Osteoblast (primary cell): ENCODE results near the gene TMEM108. TPM values are rescaled to one million over a fixed set of nuclear protein-coding genes. Genes with fewer than 3 reads are reported as not detected.
A peak's percentile ranks its signal among the peaks of the same experiment; 100 is the strongest.

ENCODE experiments used
- DNase-seq: peaks from one replicate; pipeline ENCODE4 v3.0.0; 2011; ENCODE audit warnings: low spot score, mixed read lengths; ENCODE audit not compliant: insufficient read length; ENCODE audit errors: missing footprints
- H2AFZ ChIP-seq: 2 replicates; pipeline ENCODE4 v1.6.0; 2011; ENCODE audit warnings: mild to moderate bottlenecking, low read length
- H3K27ac ChIP-seq: 2 replicates; pipeline ENCODE4 v1.5.1; 2011; ENCODE audit warnings: mild to moderate bottlenecking, low read depth, low read length, moderate library complexity
- H3K27me3 ChIP-seq: 2 replicates; pipeline ENCODE4 v1.6.0; 2012; ENCODE audit warnings: mild to moderate bottlenecking, control low read depth, inconsistent platforms, low read length, moderate library complexity; ENCODE audit not compliant: insufficient read depth
- H3K36me3 ChIP-seq: 2 replicates; pipeline ENCODE4 v1.5.1; 2011; ENCODE audit warnings: mild to moderate bottlenecking, low read length, control low read depth, moderate library complexity; ENCODE audit not compliant: insufficient read depth
- H3K4me1 ChIP-seq: 2 replicates; pipeline ENCODE4 v1.5.1; 2011; ENCODE audit warnings: mild to moderate bottlenecking, low read length, control low read depth, moderate library complexity; ENCODE audit not compliant: insufficient read depth
- H3K4me2 ChIP-seq: 2 replicates; pipeline ENCODE4 v1.6.0; 2011; ENCODE audit warnings: mild to moderate bottlenecking, low read length; ENCODE audit not compliant: insufficient read depth
- H3K4me3 ChIP-seq: fragments of 200-600 bp; sonication (generic); 3 replicates; pipeline ENCODE4 v1.5.1; 2012; ENCODE audit warnings: mild to moderate bottlenecking, low read length, inconsistent platforms; ENCODE audit not compliant: insufficient read depth
- H3K79me2 ChIP-seq: 2 replicates; pipeline ENCODE4 v1.6.0; 2012; ENCODE audit warnings: mild to moderate bottlenecking, low read length, control low read depth, inconsistent platforms; ENCODE audit not compliant: insufficient read depth
- H3K9me3 ChIP-seq: 2 replicates; pipeline ENCODE4 v1.5.1; 2011; ENCODE audit warnings: low read depth, low read length, control low read depth
- H4K20me1 ChIP-seq: 2 replicates; pipeline ENCODE4 v1.6.0; 2012; ENCODE audit warnings: mild to moderate bottlenecking, low read length, control low read depth; ENCODE audit not compliant: insufficient read depth
- CTCF ChIP-seq: IDR thresholded peaks from 2 replicates; pipeline ENCODE4 v1.5.1; 2011; ENCODE audit warnings: mild to moderate bottlenecking, low read depth, low read length, moderate library complexity; ENCODE audit errors: extremely low read depth
- total RNA-seq: library from RNA; depleted of rRNA; stranded (reverse); fragments of >200 nt; gene quantifications from 2 replicates; pipeline ENCODE4 v1.2.3, GENCODE V29; 2012

The TMEM108 gene
- total RNA-seq, 1 donor, result 0.36 TPM

- Histone ChIP-seq H3K4me3 (no peak overlapping the region), H2AFZ (no peak overlapping the region), H3K27ac (no peak overlapping the region), H3K36me3 (no peaks in the 10 kb centered on the region), H4K20me1 (no peaks in the 10 kb centered on the region), H3K9me3 (no peaks in the 10 kb centered on the region), H3K4me1 (peaks cover 14% of the 10 kb centered on the region), H3K79me2 (no peaks in the 10 kb centered on the region), H3K4me2 (no peak overlapping the region), H3K27me3 (no peaks in the 10 kb centered on the region)
- no peak for TF ChIP-seq CTCF
- no peak for DNase-seq
Measured at GRCh38 chr3:133254151-133254550, 216.0 kb downstream of the TMEM108 start.

- Histone ChIP-seq H3K4me3 (no peak overlapping the region), H3K27me3 (no peaks in the 10 kb centered on the region), H3K36me3 (no peaks in the 10 kb centered on the region), H3K9me3 (no peaks in the 10 kb centered on the region), H3K27ac (no peak overlapping the region), H2AFZ (no peak overlapping the region), H3K4me2 (no peak overlapping the region), H3K4me1 (peaks cover 14% of the 10 kb centered on the region), H3K79me2 (no peaks in the 10 kb centered on the region), H4K20me1 (no peaks in the 10 kb centered on the region)
- TF ChIP-seq CTCF, result no peak
- no peak for DNase-seq
Measured at GRCh38 chr3:133254716-133255115, 216.5 kb downstream of the TMEM108 start.

- Histone ChIP-seq H3K4me2 (peak overlapping the region; percentile 28), H3K27ac (no peak overlapping the region)
Measured at GRCh38 chr3:133256787-133257483, 218.7 kb downstream of the TMEM108 start.

More at GRCh38 chr3:133256787-133257483, 218.7 kb downstream of the TMEM108 start:
- Histone ChIP-seq H3K9me3 (no peaks in the 10 kb centered on the region), H2AFZ (no peak overlapping the region), H3K36me3 (no peaks in the 10 kb centered on the region), H3K4me3 (no peak overlapping the region), H3K27me3 (no peaks in the 10 kb centered on the region), H4K20me1 (no peaks in the 10 kb centered on the region), H3K79me2 (no peaks in the 10 kb centered on the region), H3K4me1 (peaks cover 14% of the 10 kb centered on the region)
- peak; percentile 22 for DNase-seq
- no peak for TF ChIP-seq CTCF
